Measurements from ENCODE around the gene TMTC2.

Gene TMTC2

GRCh38 chr12:83057436-83057835, 370.7 kb downstream of the TMTC2 start:
- Mint-ChIP-seq H3K36me3 (no peaks in the 10 kb centered on the region), H3K4me3 (no peak overlapping the region), H3K4me1 (no peaks in the 10 kb centered on the region), H3K27ac (no peak overlapping the region), H3K27me3 (no peaks in the 10 kb centered on the region), H3K9me3 (no peaks in the 10 kb centered on the region)
- no peak for ATAC-seq

DNA sequence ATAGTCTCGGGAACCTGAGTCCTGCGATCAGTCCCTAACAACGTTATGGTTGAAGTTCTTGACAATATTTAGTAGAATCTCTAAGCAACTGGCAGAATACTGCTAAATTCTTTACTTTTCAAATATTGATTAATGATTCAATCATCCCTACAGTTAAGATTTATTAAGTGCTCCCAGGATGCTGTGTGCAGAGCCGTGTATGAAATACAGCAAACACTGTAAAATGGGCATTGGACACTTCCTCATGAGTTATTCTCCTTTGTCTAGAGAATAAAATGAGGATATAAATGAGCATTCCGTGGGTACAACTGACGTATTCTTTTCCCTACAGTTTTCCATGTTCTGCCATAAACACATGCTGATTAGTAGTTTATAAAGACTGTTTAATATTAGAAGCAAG, 372.4 kb downstream of the TMTC2 start:
- no peak for ATAC-seq
- no peak overlapping the region for H3K4me3 Mint-ChIP-seq

GRCh38 chr12:83065562-83065961, 378.9 kb downstream of the TMTC2 start:
- no peaks in the 10 kb centered on the region for H3K36me3 Mint-ChIP-seq
- no peak for ATAC-seq
- H3K27ac Mint-ChIP-seq: no peak overlapping the region
- no peaks in the 10 kb centered on the region for H3K27me3 Mint-ChIP-seq
- H3K4me1 Mint-ChIP-seq: no peaks in the 10 kb centered on the region
- H3K4me3 Mint-ChIP-seq: no peak overlapping the region
- peaks cover 3% of the 10 kb centered on the region for H3K9me3 Mint-ChIP-seq

More for the DNA sequence above, 372.4 kb downstream of the TMTC2 start:
- Mint-ChIP-seq H3K9me3 (no peaks in the 10 kb centered on the region), H3K27me3 (no peaks in the 10 kb centered on the region), H3K4me1 (no peaks in the 10 kb centered on the region), H3K27ac (no peak overlapping the region), H3K36me3 (no peaks in the 10 kb centered on the region)

- no peaks in the 10 kb centered on the region for H3K4me1 Mint-ChIP-seq
- H3K4me3 Mint-ChIP-seq: no peak overlapping the region
- H3K36me3 Mint-ChIP-seq: peaks cover 4% of the 10 kb centered on the region
- H3K27me3 Mint-ChIP-seq: no peaks in the 10 kb centered on the region
- peaks cover 14% of the 10 kb centered on the region for H3K9me3 Mint-ChIP-seq
- H3K27ac Mint-ChIP-seq: no peak overlapping the region
- no peak for ATAC-seq
These were observed 381.3 kb downstream of the TMTC2 start for GRCh38 chr12:83067981-83068380.

DNA sequence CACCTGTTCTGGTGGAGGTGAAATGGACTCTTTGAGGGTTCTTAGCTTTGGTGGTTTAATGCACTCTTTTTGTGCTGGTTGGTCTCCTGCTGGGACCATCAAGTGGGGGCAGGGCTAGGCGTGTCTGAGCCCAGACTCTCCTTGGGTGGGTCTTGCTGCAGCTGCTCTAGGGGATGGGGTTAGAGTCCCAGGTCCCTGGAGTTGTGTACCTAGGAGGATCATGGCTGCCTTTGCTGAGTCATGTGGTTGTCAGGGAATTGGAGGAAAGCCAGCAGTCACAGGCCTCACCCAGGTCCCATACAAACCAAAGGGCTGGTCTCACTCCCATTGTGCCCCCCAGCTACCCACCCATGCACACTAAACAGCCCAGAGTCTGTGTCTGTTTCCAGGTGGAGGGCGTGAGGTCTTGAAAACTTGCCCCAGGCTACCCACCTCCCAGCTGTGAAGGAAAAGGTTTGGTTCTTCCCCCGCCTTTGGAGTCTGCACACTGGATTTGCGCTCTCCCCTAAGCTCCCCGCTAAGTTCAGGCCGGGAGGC, 387.7 kb downstream of the TMTC2 start:
- no peak for ATAC-seq
- Mint-ChIP-seq H3K4me3 (no peak overlapping the region), H3K4me1 (no peaks in the 10 kb centered on the region), H3K36me3 (peaks cover 23% of the 10 kb centered on the region), H3K27ac (no peak overlapping the region), H3K27me3 (no peaks in the 10 kb centered on the region), H3K9me3 (peaks cover 11% of the 10 kb centered on the region)

DNA sequence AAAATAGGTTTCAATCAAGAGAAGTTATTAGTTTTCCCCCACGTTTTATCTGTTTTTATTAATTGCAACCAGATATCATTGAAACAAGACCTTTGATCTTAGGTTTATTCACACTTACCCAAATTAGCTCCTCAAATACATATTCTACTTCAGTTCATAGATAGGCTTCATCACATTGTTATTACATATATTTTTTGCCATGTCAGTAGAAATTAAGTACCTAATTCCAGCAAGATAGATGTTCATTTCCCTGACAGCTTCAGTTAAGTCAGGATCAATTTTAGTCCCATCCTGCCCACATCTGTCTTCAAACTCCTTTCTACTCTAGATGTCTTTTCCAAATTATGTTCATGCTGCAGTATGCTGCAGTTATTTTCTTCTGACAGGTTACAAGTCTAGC, 388.8 kb downstream of the TMTC2 start:
- Mint-ChIP-seq H3K4me1 (no peaks in the 10 kb centered on the region), H3K27ac (no peak overlapping the region), H3K4me3 (no peak overlapping the region), H3K9me3 (peaks cover 11% of the 10 kb centered on the region), H3K36me3 (peaks cover 23% of the 10 kb centered on the region), H3K27me3 (no peaks in the 10 kb centered on the region)
- no peak for ATAC-seq

GRCh38 chr12:83077041-83077440, 390.3 kb downstream of the TMTC2 start:
- no peaks in the 10 kb centered on the region for H3K4me1 Mint-ChIP-seq
- H3K27ac Mint-ChIP-seq: no peak overlapping the region
- no peak overlapping the region for H3K4me3 Mint-ChIP-seq
- no peaks in the 10 kb centered on the region for H3K27me3 Mint-ChIP-seq
- H3K36me3 Mint-ChIP-seq: peaks cover 23% of the 10 kb centered on the region
- no peak for ATAC-seq
- peaks cover 3% of the 10 kb centered on the region for H3K9me3 Mint-ChIP-seq

DNA sequence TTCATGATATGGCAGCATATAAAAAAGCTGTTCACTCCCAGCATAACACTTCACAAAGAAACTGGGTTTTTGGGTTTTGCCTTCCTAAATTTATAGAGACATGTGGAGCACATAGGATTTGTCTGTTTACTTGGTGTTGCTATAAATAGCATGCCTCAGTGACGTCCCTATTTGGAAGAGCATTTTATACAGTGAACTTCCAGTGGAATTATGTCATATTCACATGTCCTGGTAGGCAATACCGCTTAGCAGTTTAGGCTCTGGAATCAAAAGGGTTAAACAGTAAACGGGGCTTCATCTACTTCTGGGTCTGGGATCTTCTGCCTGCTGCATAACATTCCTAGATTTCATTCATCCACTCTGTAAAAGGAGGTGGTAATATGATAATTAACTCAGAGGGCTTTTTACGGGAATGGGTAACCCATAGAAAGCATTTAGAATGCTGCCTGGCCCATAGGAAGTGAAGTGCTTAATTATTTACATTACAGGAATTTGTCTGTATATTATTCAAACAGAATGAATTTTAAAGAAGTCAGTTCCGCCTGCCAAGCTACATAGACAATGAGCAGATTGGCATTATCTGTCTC, 396.1 kb downstream of the TMTC2 start:
- ATAC-seq: no peak
- Mint-ChIP-seq H3K4me1 (no peaks in the 10 kb centered on the region), H3K27me3 (no peaks in the 10 kb centered on the region), H3K4me3 (no peak overlapping the region), H3K27ac (no peak overlapping the region), H3K9me3 (no peaks in the 10 kb centered on the region), H3K36me3 (no peaks in the 10 kb centered on the region)

DNA sequence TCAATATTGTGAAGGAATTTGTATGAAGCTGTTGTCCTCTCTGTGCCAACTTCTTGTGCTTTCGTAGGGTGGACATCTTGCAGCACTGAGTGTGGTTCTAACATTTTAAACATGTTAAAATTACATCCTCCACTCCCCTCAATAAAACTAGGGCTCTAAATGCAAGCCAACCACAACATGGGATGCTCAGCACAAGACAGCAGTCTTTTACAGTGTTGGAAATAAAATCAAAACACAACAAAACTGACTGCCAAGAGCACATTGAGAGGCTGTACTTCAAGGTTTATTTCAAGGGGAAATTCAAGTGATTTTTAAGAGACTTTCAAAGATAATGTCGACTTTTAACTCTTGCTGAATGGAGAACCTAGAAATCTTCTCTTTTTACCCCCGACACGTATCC, 396.9 kb downstream of the TMTC2 start:
- no peak for ATAC-seq
- Mint-ChIP-seq H3K4me1 (no peaks in the 10 kb centered on the region), H3K27me3 (no peaks in the 10 kb centered on the region), H3K4me3 (no peak overlapping the region), H3K9me3 (no peaks in the 10 kb centered on the region), H3K27ac (no peak overlapping the region), H3K36me3 (no peaks in the 10 kb centered on the region)

DNA sequence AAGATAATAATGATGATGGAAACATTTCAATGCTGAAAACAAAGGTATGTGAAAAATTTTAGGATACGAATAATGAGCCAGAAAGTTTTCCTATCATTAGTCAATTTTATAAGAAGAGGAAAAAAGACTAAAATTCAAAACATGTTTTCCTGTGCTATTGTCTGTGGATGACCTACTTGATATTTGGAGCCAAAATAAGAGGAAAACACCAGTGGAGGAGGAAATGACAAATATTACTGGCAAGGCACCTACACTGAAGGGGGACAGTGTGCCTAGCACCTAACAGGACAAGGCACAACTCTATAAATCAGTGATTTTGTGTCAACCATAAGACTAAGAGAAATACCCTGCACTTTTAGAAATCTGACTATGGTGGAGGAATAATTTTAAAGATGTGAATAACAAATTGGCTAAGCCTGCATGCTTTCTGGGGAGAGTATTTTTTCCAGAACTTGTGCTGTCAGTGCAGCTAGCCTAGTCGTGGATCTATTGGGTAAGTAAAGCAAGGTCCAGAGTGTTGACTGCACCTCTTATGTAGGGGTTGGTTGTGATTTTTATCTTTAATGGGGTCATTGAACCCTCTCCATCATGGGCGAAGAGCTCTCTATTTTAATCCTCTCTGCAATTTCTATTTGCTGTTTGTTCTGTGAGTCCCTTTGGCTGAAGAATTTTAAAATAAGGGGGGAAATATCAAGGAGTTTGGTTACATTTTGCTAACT, 398.0 kb downstream of the TMTC2 start:
- Mint-ChIP-seq H3K27ac (no peak overlapping the region), H3K4me3 (no peak overlapping the region), H3K27me3 (no peaks in the 10 kb centered on the region), H3K9me3 (no peaks in the 10 kb centered on the region), H3K36me3 (no peaks in the 10 kb centered on the region), H3K4me1 (no peaks in the 10 kb centered on the region)
- ATAC-seq: no peak

- H3K27ac Mint-ChIP-seq: no peak overlapping the region
- no peak for ATAC-seq
These were observed 399.3 kb downstream of the TMTC2 start for GRCh38 chr12:83086023-83086422.

GRCh38 chr12:83089575-83089974, 402.9 kb downstream of the TMTC2 start:
- ATAC-seq: no peak
- no peak overlapping the region for H3K4me3 Mint-ChIP-seq
- peaks cover 3% of the 10 kb centered on the region for H3K9me3 Mint-ChIP-seq
- H3K4me1 Mint-ChIP-seq: no peaks in the 10 kb centered on the region
- H3K36me3 Mint-ChIP-seq: no peaks in the 10 kb centered on the region
- H3K27me3 Mint-ChIP-seq: no peaks in the 10 kb centered on the region
- no peak overlapping the region for H3K27ac Mint-ChIP-seq

More at GRCh38 chr12:83086023-83086422, 399.3 kb downstream of the TMTC2 start:
- no peaks in the 10 kb centered on the region for H3K36me3 Mint-ChIP-seq
- H3K9me3 Mint-ChIP-seq: no peaks in the 10 kb centered on the region
- H3K27me3 Mint-ChIP-seq: no peaks in the 10 kb centered on the region
- H3K4me1 Mint-ChIP-seq: no peaks in the 10 kb centered on the region
- H3K4me3 Mint-ChIP-seq: no peak overlapping the region

DNA sequence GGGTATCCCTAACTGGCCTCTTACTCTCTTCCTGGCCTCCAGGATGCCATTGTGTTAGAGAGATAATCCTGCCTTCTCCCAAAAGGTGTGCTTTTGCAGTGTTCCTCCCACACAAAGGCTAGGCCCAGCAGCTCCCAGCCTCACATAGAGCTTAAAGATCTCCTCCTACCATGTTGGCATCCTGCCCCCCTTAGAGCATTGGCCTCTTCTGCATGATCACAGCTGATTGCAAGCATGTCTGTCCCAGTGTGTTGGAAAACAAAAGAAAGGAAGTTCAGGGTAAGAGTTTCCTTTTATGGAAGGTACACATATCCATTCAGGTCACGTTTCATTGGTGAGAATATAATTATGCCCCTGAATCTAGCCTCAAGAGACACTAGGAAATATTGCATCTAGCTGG, 405.4 kb downstream of the TMTC2 start:
- no peaks in the 10 kb centered on the region for H3K27me3 Mint-ChIP-seq

GRCh38 chr12:83092606-83093005, 405.9 kb downstream of the TMTC2 start:
- ATAC-seq: no peak
- no peak overlapping the region for H3K27ac Mint-ChIP-seq
- no peaks in the 10 kb centered on the region for H3K36me3 Mint-ChIP-seq
- H3K27me3 Mint-ChIP-seq: no peaks in the 10 kb centered on the region
- H3K9me3 Mint-ChIP-seq: peaks cover 10% of the 10 kb centered on the region
- H3K4me1 Mint-ChIP-seq: no peaks in the 10 kb centered on the region
- H3K4me3 Mint-ChIP-seq: no peak overlapping the region

More for the DNA sequence above, 405.4 kb downstream of the TMTC2 start:
- no peak overlapping the region for H3K27ac Mint-ChIP-seq
- H3K36me3 Mint-ChIP-seq: no peaks in the 10 kb centered on the region
- no peak overlapping the region for H3K4me3 Mint-ChIP-seq
- ATAC-seq: no peak
- peaks cover 10% of the 10 kb centered on the region for H3K9me3 Mint-ChIP-seq
- no peaks in the 10 kb centered on the region for H3K4me1 Mint-ChIP-seq

- Mint-ChIP-seq H3K4me3 (no peak overlapping the region), H3K36me3 (no peaks in the 10 kb centered on the region), H3K27me3 (no peaks in the 10 kb centered on the region), H3K4me1 (no peaks in the 10 kb centered on the region), H3K9me3 (peaks cover 10% of the 10 kb centered on the region), H3K27ac (no peak overlapping the region)
- no peak for ATAC-seq
These were observed 406.7 kb downstream of the TMTC2 start for GRCh38 chr12:83093426-83093825.

Data from stimulated activated memory B cell treated with anti-CD40 and anti-IgM and Interleukin-4, amounts not matched to agents 10 μg/mL and 1 μg/mL and 100 μg/mL, for 72 hours (primary cell).